ENCODE results near the gene MEN1. TPM values are rescaled to one million over a fixed set of nuclear protein-coding genes. Genes with fewer than 3 reads are reported as not detected.

The MEN1 gene
- total and polyA plus RNA-seq, 9 of the 15 experiments (the other 6 are each of a cell fraction or from before 2014, with no cell fraction given), result 3.4 to 57.2 (median 19.3) TPM

- TF ChIP-seq ZNF740 (CRISPR knock-in tag; IDR thresholded peaks at IDR 0.05) (no peak), ZNF740 (tag; IDR thresholded peaks at IDR 0.05) (no peak), ZBTB11 (CRISPR knock-in tag; IDR thresholded peaks at IDR 0.05) (peak in 1 of 3 experiments; percentile 91; a peak in 2 of 6 replicates), POLR2AphosphoS2 (IDR thresholded peaks at IDR 0.05; ENCODE audit: low read length) (peak; percentile 80; the same call in 1 of the 2 replicates), SNIP1 (IDR thresholded peaks at IDR 0.05; ENCODE audit: low read depth) (no peak), SMAD1 (IDR thresholded peaks at IDR 0.05; ENCODE audit: low read depth, low read length, partially characterized antibody) (peak; percentile 23), C11orf30 (IDR thresholded peaks at IDR 0.05; ENCODE audit: low read depth) (peak; percentile 81), MEF2D (tag; conservative IDR thresholded peaks at IDR 0.05; ENCODE audit: low read depth) (no peak), PHB2 (IDR thresholded peaks at IDR 0.05; ENCODE audit: low read depth) (no peak), SAP30 (IDR thresholded peaks at IDR 0.05; ENCODE audit: borderline replicate concordance, insufficient read depth, low read depth, low read length, poor library complexity, severe bottlenecking) (no peak), ZBTB5 (IDR thresholded peaks at IDR 0.05) (no peak), LEF1 (IDR thresholded peaks at IDR 0.05) (no peak), ZNF511 (CRISPR knock-in tag; IDR thresholded peaks at IDR 0.05) (no peak), ZNF347 (CRISPR knock-in tag; IDR thresholded peaks at IDR 0.05; ENCODE audit: low read depth) (no peak), ZFP36 (IDR thresholded peaks at IDR 0.05; ENCODE audit: low read depth, low read length, partially characterized antibody) (no peak), NRF1 (conservative IDR thresholded peaks at IDR 0.05 in 1 of 2, IDR thresholded peaks at IDR 0.05 in 1 of 2) (peak; percentile 95 to 96), ATF1 (CRISPR knock-in tag; IDR thresholded peaks at IDR 0.05) (0 out of 2 replicates have a peak, but pooled peaks have one; percentile 50), ATF1 (tag; IDR thresholded peaks at IDR 0.05) (peak; percentile 97), HDGF (IDR thresholded peaks at IDR 0.05) (no peak)
- TF ChIP-seq, protein P1, sequence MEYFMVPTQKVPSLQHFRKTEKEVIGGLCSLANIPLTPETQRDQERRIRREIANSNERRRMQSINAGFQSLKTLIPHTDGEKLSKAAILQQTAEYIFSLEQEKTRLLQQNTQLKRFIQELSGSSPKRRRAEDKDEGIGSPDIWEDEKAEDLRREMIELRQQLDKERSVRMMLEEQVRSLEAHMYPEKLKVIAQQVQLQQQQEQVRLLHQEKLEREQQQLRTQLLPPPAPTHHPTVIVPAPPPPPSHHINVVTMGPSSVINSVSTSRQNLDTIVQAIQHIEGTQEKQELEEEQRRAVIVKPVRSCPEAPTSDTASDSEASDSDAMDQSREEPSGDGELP (CRISPR knock-in tag; IDR thresholded peaks at IDR 0.05; ENCODE audit: borderline replicate concordance), result peak; percentile 71; the same call in 1 of the 2 replicates
These were observed 31.7 kb downstream of the MEN1 start, which contains the start of gene SF1 (continued) for GRCh38 chr11:64778473-64779298.
